Fibroblast of lung (primary cell): ENCODE data around the gene ZNF467.

Experiments used
- CTCF ChIP-seq, 2 donors: IDR thresholded peaks in 1 of 2; conservative IDR thresholded peaks in 1 of 2; 1 replicate in 1 of 2; 2 replicates in 1 of 2; pipeline ENCODE4 v1.5.1; 2011 to 2012; ENCODE audit warnings: low read length in 2 of 2, control low read depth in 1 of 2, inconsistent platforms in 1 of 2, low read depth in 1 of 2, mild to moderate bottlenecking in 1 of 2
- EZH2 ChIP-seq: IDR thresholded peaks from 2 replicates; pipeline ENCODE4 v1.5.1; 2012; ENCODE audit warnings: low read length, control low read depth, mild to moderate bottlenecking; ENCODE audit errors: missing control alignments

GRCh38 chr7:149724661-149725425, 48.5 kb downstream of the ZNF467 start:
- no peak for TF ChIP-seq CTCF (conservative IDR thresholded peaks at IDR 0.05 in 1 of 2, IDR thresholded peaks at IDR 0.05 in 1 of 2; ENCODE audit: low read depth in 1 of 2, low read length in 2 of 2)
- no peak for TF ChIP-seq EZH2
